GM12878 (cell line): ENCODE data around the gene NAP1L1. TPM values are rescaled to one million over a fixed set of nuclear protein-coding genes. Genes with fewer than 3 reads are reported as not detected.

Source experiments
- ATAC-seq: fragments of 200-7000 bp; cut with Tn5 transposase; 3 replicates; pipeline ENCODE4 v1.9.1; 2020; ENCODE audit warnings: mild to moderate bottlenecking, moderate library complexity
- BruUV-seq: library from RNA; stranded (reverse); fragments of 400-500 nt; replicated peaks from 2 replicates; lab custom pipeline; 2021; lab: Mats Ljungman, UMichigan
- CTCF ChIA-PET: fragments of 300-600 bp; sonication (Branson Sonifier 250); formaldehyde crosslinking; extraction: SDS; loops from one replicate; lab custom pipeline; 2021; ENCODE audit warnings: inconsistent platforms; lab: Yijun Ruan, JAX
- POLR2A ChIA-PET: fragments of 350-600 bp; formaldehyde crosslinking; extraction: SDS; loops from one replicate; lab custom pipeline; 2021; ENCODE audit warnings: inconsistent platforms; lab: Charles Lee
- RAD21 ChIA-PET: fragments of 300-600 bp; sonication (Branson Sonifier 250); formaldehyde crosslinking; loops from one replicate; lab custom pipeline; 2023; ENCODE audit warnings: antibody characterized with exemption; ENCODE audit not compliant: unreplicated experiment; lab: Charles Lee
- SMC1A ChIA-PET: fragments of 300-600 bp; sonication (Branson Sonifier 250); formaldehyde crosslinking; loops from one replicate; lab custom pipeline; 2023; ENCODE audit not compliant: unreplicated experiment, uncharacterized antibody; lab: Charles Lee
- DNase-seq: peaks from one replicate; pipeline ENCODE4 v3.0.0-alpha.2; 2011; ENCODE audit warnings: low read depth, low spot score
- FAIRE-seq: peaks from 3 replicates; lab custom pipeline; 2011; peaks lifted over from hg19 to GRCh38; lab: Jason Lieb, UNC
- H2AFZ ChIP-seq: 2 replicates; pipeline ENCODE4 v1.6.0; 2011; ENCODE audit warnings: low read depth, low read length, control low read depth; ENCODE audit not compliant: control insufficient read depth
- H3K27ac ChIP-seq: 2 replicates; pipeline ENCODE4 v1.5.1; 2011; ENCODE audit warnings: control low read depth; ENCODE audit not compliant: control insufficient read depth, insufficient read depth
- H3K27me3 ChIP-seq, 2 experiments: replicated peaks in 1 of 2; 2 replicates each; pipeline versions ENCODE4 v1.6.0 to v1.6.1; 2011; ENCODE audit warnings: low read length in 1 of 2; ENCODE audit not compliant: control insufficient read depth in 2 of 2, insufficient read depth in 2 of 2
- H3K36me3 ChIP-seq, 2 experiments: 2 replicates each; pipeline ENCODE4 v1.5.1; 2011; ENCODE audit warnings: low read length in 1 of 2; ENCODE audit not compliant: control insufficient read depth in 2 of 2, insufficient read depth in 2 of 2
- H3K4me1 ChIP-seq: 2 replicates; pipeline ENCODE4 v1.6.1; 2011; ENCODE audit warnings: mild to moderate bottlenecking, low read length, moderate library complexity, mixed read lengths; ENCODE audit not compliant: control insufficient read depth, insufficient read depth
- H3K4me2 ChIP-seq: 2 replicates; pipeline ENCODE4 v1.6.0; 2011; ENCODE audit warnings: control low read depth; ENCODE audit not compliant: control insufficient read depth, insufficient read depth
- H3K4me3 ChIP-seq: fragments of 200-600 bp; sonication (generic); 2 replicates; pipeline ENCODE4 v1.5.1; 2016
- H3K79me2 ChIP-seq: 2 replicates; pipeline ENCODE4 v1.6.0; 2011; ENCODE audit warnings: low read length; ENCODE audit not compliant: control insufficient read depth, insufficient read depth
- H3K9ac ChIP-seq: 2 replicates; pipeline ENCODE4 v1.8.0; 2011; ENCODE audit warnings: low read length, control low read depth, mixed read lengths; ENCODE audit not compliant: control insufficient read depth, insufficient read depth
- H3K9me3 ChIP-seq: replicated peaks from 3 replicates; pipeline ENCODE4 v1.5.1; 2011; ENCODE audit warnings: mild to moderate bottlenecking, low read length; ENCODE audit not compliant: control insufficient read depth, insufficient read depth
- H4K20me1 ChIP-seq: 2 replicates; pipeline ENCODE4 v1.6.0; 2011; ENCODE audit not compliant: control insufficient read depth, insufficient read depth
- BHLHE40 ChIP-seq, 2 experiments: fragments of 450-650 bp in 1 of 2; IDR thresholded peaks; 2 replicates each; pipeline ENCODE4 v1.6.1; 2011 to 2017; ENCODE audit warnings: low read depth in 2 of 2, borderline replicate concordance in 1 of 2, improper control_type of control experiment in 1 of 2, low read length in 1 of 2, mild to moderate bottlenecking in 1 of 2
- CEBPB ChIP-seq, 2 experiments: fragments of 150-350 bp in 1 of 2; IDR thresholded peaks; 2 replicates each; pipeline ENCODE4 v1.6.1; 2012 to 2014; ENCODE audit warnings: low read depth in 2 of 2, low read length in 2 of 2, borderline replicate concordance in 1 of 2, inconsistent platforms in 1 of 2
- JUND ChIP-seq: IDR thresholded peaks from 2 replicates; pipeline ENCODE4 v1.6.1; 2012; ENCODE audit warnings: low read depth, mild to moderate bottlenecking, low read length, improper control_type of control experiment, moderate library complexity
- KLF5 ChIP-seq: fragments of 450-650 bp; IDR thresholded peaks from 2 replicates; pipeline ENCODE4 v1.6.1; 2014; ENCODE audit warnings: mild to moderate bottlenecking; ENCODE audit not compliant: partially characterized antibody
- MTA2 ChIP-seq: fragments of 450-650 bp; IDR thresholded peaks from 2 replicates; pipeline ENCODE4 v1.6.1; 2016; ENCODE audit warnings: low read depth, mild to moderate bottlenecking, moderate library complexity
- MXI1 ChIP-seq: fragments of 150-350 bp; IDR thresholded peaks from 2 replicates; pipeline ENCODE4 v1.6.1; 2011; ENCODE audit warnings: low read depth, mild to moderate bottlenecking, inconsistent platforms, low read length, improper control_type of control experiment
- PML ChIP-seq: IDR thresholded peaks from 2 replicates; pipeline ENCODE4 v1.6.1; 2012; ENCODE audit warnings: low read length, inconsistent platforms
- POLR2AphosphoS5 ChIP-seq: IDR thresholded peaks from 2 replicates; pipeline ENCODE4 v1.6.1; 2011; ENCODE audit warnings: mild to moderate bottlenecking, low read length, inconsistent platforms
- POU2F2 ChIP-seq: IDR thresholded peaks from 3 replicates; pipeline ENCODE4 v1.6.1; 2011; ENCODE audit warnings: low read depth, mild to moderate bottlenecking, low read length, borderline replicate concordance
- RFX5 ChIP-seq: IDR thresholded peaks from 2 replicates; pipeline ENCODE4 v1.6.1; 2011; ENCODE audit warnings: low read depth, low read length, improper control_type of control experiment
- SRF ChIP-seq, 2 experiments: IDR thresholded peaks; 2 replicates each; pipeline ENCODE4 v1.6.1; 2011; ENCODE audit warnings: low read depth in 2 of 2, low read length in 2 of 2, mild to moderate bottlenecking in 1 of 2, moderate library complexity in 1 of 2
- WGBS: methylation state at CpG from one replicate; pipeline ENCODE4 v1.1.6; 2016; ENCODE audit warnings: low lambda C conversion rate; ENCODE audit not compliant: insufficient replicate concordance, insufficient coverage; ENCODE audit errors: missing lambda C conversion rate; 5-methylcytosine and 5-hydroxymethylcytosine counted together
- in situ Hi-C: fragments of 300-500 bp; cut with MboI; formaldehyde crosslinking; loops from 9 replicates; pipeline ENCODE4 v1.14.3; 2018; ENCODE audit warnings: mixed read lengths
- intact Hi-C: fragments of 100-400 bp; cut with micrococcal nuclease; formaldehyde crosslinking; loops from one replicate; pipeline ENCODE4 v1.14.2; 2022; ENCODE audit not compliant: unreplicated experiment
- polyA plus RNA-seq, 11 experiments: library from polyadenylated mRNA; depleted of rRNA in 4 of 11; unstranded in 6 of 11; stranded (reverse) in 5 of 11; fragments of >200 nt; fragmentation: Nextera tagmentation in 4 of 11; fragmentation: Illumina TruSeq in 1 of 11; extraction: Ambion mirVana in 4 of 11; extraction: Trizol in 1 of 11; gene quantifications; 1 replicate in 1 of 11; 2 replicates in 10 of 11; pipeline versions ENCODE4 v1.2.1 to v1.2.3, GENCODE V29; 2011 to 2016; ENCODE audit warnings: inconsistent platforms in 2 of 11, missing spikeins in 2 of 11, low read depth in 1 of 11
- total RNA-seq, 4 experiments: library from RNA; depleted of rRNA in 3 of 4; stranded (reverse); fragments of >200 nt in 3 of 4; fragmentation: Illumina TruSeq in 1 of 4; extraction: Trizol in 1 of 4; gene quantifications; 2 replicates each; pipeline versions ENCODE4 v1.2.1 to v1.2.3, GENCODE V29; 2013 to 2021
- TF ChIP-seq, protein P1 (sequence below): IDR thresholded peaks from 2 replicates; pipeline ENCODE4 v1.6.1; 2012; ENCODE audit warnings: low read depth, low read length, improper control_type of control experiment
- TF ChIP-seq, protein P2 (sequence below): fragments of 150-350 bp; IDR thresholded peaks from 2 replicates; pipeline ENCODE4 v1.6.1; 2014; ENCODE audit warnings: mild to moderate bottlenecking, low read depth, low read length
- TF ChIP-seq, protein P3 (sequence below): fragments of 450-650 bp; IDR thresholded peaks from 2 replicates; pipeline ENCODE4 v1.6.1; 2017; ENCODE audit warnings: mild to moderate bottlenecking

Gene NAP1L1
- total and polyA plus RNA-seq, 10 of the 15 experiments (the other 5 are each of a cell fraction or from before 2014, with no cell fraction given) = 256 to 1,036 (median 536) TPM

DNA sequence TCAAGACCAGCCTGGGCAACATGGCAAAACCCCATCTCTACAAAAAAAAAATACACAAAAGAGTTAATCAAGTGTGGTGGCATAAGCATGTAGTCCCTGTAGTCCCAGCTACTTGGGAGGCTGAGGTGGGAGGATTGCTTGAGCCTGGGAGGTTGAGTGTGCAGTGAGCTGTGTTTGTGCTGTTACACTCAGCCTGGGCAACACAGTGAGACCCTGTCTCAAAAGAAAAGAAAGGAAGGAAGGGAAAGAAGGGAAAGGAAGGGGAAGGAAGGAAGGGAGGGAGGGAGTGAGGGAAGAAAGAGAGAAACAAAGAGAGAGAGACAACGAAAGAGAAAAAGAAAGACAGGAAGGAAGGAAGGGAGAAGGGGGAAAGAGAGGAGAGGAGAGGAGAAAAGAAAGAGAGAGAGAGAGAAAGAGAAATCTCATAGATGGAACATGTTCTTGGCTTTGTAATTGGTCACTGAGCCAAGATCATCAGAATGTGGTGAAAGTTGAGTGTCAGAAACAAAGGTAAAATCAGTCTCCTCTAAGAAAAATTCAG is 26.8 kb upstream of the NAP1L1 start:
- POLR2A ChIA-PET = no interaction called here
- H4K20me1 ChIP-seq = no peaks in the 10 kb centered on the region

DNA sequence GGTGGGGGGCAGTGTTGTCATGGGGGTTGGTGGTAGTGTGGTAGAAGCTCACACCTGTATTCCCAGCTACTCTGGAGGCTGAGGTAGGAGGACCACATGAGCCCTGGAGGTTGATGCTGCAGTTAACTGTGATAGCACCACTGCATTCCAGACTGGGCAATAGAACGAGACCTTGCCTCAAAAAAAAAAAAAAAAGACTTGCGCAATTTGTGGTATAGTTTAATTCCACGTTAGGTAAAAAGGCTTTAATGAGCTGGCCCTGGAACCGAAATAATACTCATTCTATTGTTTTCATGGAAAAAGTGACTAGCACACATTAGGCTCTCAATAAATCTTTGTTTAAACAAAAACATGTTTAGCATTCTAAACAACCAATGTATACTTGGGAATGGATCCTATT is 25.4 kb upstream of the NAP1L1 start:
- Histone ChIP-seq H3K9ac (no peak overlapping the region), H3K79me2 (no peaks in the 10 kb centered on the region), H3K4me1 (no peaks in the 10 kb centered on the region), H3K36me3 (no peaks in the 10 kb centered on the region), H4K20me1 (no peaks in the 10 kb centered on the region), H3K4me2 (no peak overlapping the region), H3K27me3 (no peaks in the 10 kb centered on the region; a peak in 2 of 4 replicates), H3K27ac (no peak overlapping the region), H3K9me3 (no peaks in the 10 kb centered on the region), H2AFZ (no peak overlapping the region), H3K4me3 (no peak overlapping the region)
- ChIA-PET CTCF (interaction anchor here (0.6 to 1.5 kb wide), 3 partner anchors 9 to 231 kb away, joined by 3 to 5 read pairs (median 4); no protein-coding TSS in a partner anchor), SMC1A (interaction anchor here (0.6 to 1.1 kb wide), 3 partner anchors 10 to 675 kb away, joined by 3 read pairs; no protein-coding TSS in a partner anchor), POLR2A (no interaction called here), RAD21 (interaction anchor here (0.6 to 0.9 kb wide), 2 partner anchors 134 to 453 kb away, joined by 3 read pairs; no protein-coding TSS in a partner anchor)
- in situ Hi-C loops = no loop called here
- no TSS peak for BruUV-seq
- FAIRE-seq = no peak
- DNase-seq = no peak
- intact Hi-C loops = no loop called here
- ATAC-seq = no peak
- 63% methylated on average over 4 of the region's 4 CpGs for WGBS
- TF ChIP-seq PML (no peak), RFX5 (no peak), JUND (no peak), KLF5 (no peak), POLR2AphosphoS5 (no peak), SRF (IDR thresholded peaks at IDR 0.05; ENCODE audit: low read depth in 2 of 2, low read length in 2 of 2) (no peak), MTA2 (no peak)
- TF ChIP-seq, protein P1, sequence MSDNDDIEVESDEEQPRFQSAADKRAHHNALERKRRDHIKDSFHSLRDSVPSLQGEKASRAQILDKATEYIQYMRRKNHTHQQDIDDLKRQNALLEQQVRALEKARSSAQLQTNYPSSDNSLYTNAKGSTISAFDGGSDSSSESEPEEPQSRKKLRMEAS = no peak
- TF ChIP-seq, protein P2, sequence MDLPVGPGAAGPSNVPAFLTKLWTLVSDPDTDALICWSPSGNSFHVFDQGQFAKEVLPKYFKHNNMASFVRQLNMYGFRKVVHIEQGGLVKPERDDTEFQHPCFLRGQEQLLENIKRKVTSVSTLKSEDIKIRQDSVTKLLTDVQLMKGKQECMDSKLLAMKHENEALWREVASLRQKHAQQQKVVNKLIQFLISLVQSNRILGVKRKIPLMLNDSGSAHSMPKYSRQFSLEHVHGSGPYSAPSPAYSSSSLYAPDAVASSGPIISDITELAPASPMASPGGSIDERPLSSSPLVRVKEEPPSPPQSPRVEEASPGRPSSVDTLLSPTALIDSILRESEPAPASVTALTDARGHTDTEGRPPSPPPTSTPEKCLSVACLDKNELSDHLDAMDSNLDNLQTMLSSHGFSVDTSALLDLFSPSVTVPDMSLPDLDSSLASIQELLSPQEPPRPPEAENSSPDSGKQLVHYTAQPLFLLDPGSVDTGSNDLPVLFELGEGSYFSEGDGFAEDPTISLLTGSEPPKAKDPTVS = no peak
- TF ChIP-seq, protein P3, sequence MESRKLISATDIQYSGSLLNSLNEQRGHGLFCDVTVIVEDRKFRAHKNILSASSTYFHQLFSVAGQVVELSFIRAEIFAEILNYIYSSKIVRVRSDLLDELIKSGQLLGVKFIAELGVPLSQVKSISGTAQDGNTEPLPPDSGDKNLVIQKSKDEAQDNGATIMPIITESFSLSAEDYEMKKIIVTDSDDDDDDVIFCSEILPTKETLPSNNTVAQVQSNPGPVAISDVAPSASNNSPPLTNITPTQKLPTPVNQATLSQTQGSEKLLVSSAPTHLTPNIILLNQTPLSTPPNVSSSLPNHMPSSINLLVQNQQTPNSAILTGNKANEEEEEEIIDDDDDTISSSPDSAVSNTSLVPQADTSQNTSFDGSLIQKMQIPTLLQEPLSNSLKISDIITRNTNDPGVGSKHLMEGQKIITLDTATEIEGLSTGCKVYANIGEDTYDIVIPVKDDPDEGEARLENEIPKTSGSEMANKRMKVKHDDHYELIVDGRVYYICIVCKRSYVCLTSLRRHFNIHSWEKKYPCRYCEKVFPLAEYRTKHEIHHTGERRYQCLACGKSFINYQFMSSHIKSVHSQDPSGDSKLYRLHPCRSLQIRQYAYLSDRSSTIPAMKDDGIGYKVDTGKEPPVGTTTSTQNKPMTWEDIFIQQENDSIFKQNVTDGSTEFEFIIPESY = no peak

More for the DNA sequence above, 26.8 kb upstream of the NAP1L1 start:
- no TSS peak for BruUV-seq
- ChIA-PET RAD21 (no interaction called here), SMC1A (no interaction called here), CTCF (no interaction called here)
- Histone ChIP-seq H3K9me3 (no peaks in the 10 kb centered on the region), H3K79me2 (no peaks in the 10 kb centered on the region), H3K4me1 (no peaks in the 10 kb centered on the region), H3K27ac (no peak overlapping the region), H2AFZ (no peak overlapping the region), H3K9ac (no peak overlapping the region), H3K27me3 (no peaks in the 10 kb centered on the region; a peak in 2 of 4 replicates), H3K4me2 (no peak overlapping the region), H3K36me3 (no peaks in the 10 kb centered on the region), H3K4me3 (no peak overlapping the region)
- ATAC-seq = no peak
- DNase-seq = no peak
- in situ Hi-C loops (no loop called here), intact Hi-C loops (no loop called here)
- 0% methylated on average over 1 of the region's 1 CpG for WGBS
- no peak for TF ChIP-seq CEBPB (IDR thresholded peaks at IDR 0.05; ENCODE audit: borderline replicate concordance in 1 of 2, low read depth in 2 of 2, low read length in 2 of 2)
- no peak for TF ChIP-seq BHLHE40 (IDR thresholded peaks at IDR 0.05; ENCODE audit: borderline replicate concordance in 1 of 2, low read depth in 2 of 2, low read length in 1 of 2)
- TF ChIP-seq POU2F2 = no peak
- TF ChIP-seq MXI1 = no peak
- FAIRE-seq = no peak
